Activated CD4-positive, CD25-positive, alpha-beta regulatory T cell treated with anti-CD3 and anti-CD28 coated beads, Interleukin-2, amount 50 U/mL, for 16 hours (primary cell): ENCODE results near the gene TGIF2.
"Not testable (repeated sequence)": the region's sequence is repeated elsewhere in the genome, so short reads cannot be mapped to it uniquely, and the experiment has no call there.

ENCODE experiments used
- DNase-seq: peaks from one replicate; pipeline ENCODE4 v3.0.0-alpha.2; 2020; ENCODE audit warnings: low read depth, low spot score

The TGIF2 gene

GRCh38 chr20:36547186-36548005, 26.0 kb upstream of the TGIF2 start:
- no peak for DNase-seq

GRCh38 chr20:36548006-36548315, 25.4 kb upstream of the TGIF2 start:
- DNase-seq: no peak

GRCh38 chr20:36548704-36549627, 24.4 kb upstream of the TGIF2 start:
- no peak for DNase-seq

GRCh38 chr20:36549628-36549941, 23.8 kb upstream of the TGIF2 start:
- no peak for DNase-seq

DNA sequence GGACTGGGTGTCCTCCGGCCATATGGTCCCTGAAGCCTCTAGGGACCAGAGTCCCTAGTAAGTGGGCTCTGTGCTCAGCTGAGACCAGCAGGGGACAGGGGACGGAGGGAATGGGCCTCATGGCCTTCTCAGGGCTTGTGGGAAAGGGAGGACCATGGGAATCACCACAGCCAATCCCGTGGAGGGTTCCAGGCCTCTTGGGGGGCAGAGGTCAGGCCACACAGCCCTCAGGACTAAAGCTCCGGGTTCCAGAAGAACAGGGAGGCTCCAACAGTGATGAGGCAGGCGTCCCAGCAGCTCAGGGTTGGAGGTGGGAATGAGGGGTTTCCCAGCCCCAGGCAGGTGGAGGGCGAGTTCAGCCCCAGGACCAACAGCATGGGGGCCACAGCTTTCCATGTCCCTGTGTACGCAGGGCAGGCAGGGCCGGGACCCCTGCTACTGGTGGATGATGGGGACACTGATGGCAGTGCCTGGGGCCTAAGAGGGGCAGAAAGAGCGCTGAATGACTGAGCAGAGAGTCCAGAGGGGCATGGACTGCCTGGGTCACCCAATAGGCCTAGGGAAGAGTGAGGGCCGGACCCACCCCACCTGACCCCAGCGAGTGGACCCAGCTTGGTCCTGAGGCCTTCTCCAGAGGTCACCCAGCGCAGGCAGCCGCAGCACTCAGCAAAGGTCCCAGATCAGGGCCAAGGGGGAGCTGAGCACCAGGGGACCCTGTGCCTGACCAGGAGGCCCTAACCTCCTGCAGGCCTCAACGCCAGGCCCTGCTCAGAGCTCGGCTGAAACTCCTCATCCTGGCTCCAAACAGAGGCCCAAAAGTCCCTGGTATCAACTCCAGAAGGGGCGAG, 23.2 kb upstream of the TGIF2 start:
- DNase-seq: no peak

GRCh38 chr20:36550790-36551299, 22.6 kb upstream of the TGIF2 start:
- DNase-seq: no peak

- no peak for DNase-seq
Observed at GRCh38 chr20:36555248-36555647, 18.1 kb upstream of the TGIF2 start.

DNA sequence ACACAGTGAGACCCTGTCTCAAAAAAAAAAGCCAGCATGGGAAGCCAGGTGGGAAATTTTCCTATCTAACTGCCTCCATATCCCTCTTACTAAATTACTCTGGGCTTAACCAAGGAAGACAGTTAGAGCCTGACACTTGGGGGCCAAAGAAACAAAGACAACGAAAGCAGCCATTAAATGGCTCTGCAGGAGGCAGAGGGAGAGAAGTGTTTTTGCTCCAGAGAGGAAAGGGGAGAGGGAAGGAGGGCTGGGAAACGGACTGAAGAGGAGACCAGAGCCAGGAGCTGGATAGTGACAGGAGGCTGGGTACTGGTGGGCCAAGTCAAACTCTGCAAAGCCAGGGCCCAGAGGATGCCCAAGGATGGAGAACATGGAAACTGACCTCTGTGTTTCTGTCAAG, 10.7 kb upstream of the TGIF2 start:
- DNase-seq: no peak

- no peak for DNase-seq
Observed at GRCh38 chr20:36563374-36563773, 10.0 kb upstream of the TGIF2 start.

DNA sequence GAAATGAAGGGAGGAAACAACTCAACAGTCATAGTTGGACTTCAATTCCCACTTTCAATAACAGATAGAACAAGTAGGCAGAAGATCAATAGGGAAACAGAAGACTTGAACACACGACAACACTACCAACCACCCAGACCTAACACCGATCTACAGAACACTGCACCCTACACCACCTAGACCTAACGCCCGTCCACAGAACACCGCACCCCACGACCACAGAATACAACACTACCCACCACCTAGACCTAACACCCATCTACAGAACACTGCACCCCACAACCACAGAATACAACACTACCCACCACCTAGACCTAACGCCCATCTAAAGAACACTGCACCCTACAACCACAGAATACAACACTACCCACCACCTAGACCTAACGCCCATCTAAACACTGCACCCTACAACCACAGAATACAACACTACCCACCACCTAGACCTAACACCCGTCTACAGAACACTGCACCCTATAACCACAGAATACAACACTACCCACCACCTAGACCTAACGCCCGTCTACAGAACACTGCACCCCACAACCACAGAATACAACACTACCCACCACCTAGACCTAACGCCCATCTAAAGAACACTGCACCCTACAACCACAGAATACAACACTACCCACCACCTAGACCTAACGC, 9.2 kb upstream of the TGIF2 start:
- not testable (repeated sequence) for DNase-seq

GRCh38 chr20:36564726-36565121, 8.7 kb upstream of the TGIF2 start:
- DNase-seq: not testable (repeated sequence)

DNA sequence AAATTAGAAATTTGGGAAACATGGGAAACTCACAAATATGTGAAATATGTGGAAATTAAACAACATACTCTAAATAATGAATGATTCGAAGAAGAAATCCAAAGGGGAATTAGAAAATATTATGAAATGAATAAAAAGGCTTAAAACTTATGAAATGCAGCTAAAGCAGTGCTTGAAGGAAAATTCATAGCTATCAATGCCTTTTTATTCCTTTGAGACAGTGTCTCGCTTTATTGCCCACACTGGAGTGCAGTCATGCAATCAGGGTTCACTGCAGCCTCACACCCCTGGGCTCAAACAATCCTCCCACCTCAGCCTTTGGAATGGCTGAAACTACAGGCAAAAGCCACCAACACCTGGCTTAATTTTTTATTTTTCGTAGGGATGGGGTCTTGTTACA, 7.9 kb upstream of the TGIF2 start:
- no peak for DNase-seq

DNA sequence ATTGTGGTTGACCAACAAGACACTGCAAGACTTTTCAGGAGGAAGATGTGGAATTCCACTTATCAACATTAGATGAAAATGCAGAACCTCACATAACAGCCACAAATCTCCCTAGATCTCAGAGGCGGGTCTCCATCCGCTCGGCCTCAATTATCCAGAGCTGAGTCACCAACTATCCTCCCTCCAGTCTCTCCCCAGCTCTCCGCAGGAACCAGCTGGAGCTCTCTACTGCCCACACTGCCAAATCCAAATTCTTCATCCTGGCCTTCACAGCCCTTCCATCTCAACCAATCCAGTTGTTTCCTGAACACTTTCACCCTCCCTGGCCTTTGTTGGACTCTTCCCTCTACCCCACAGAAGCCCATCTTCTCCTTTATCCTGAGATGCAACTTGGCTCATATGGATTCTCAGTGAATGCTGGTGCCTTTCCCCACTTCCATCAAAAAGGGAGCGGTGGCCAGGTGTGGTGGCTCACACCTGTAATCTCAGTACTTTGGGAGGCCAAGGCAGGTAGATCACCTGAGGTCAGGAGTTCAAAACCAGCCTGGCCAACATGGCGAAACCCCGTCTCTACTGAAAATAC, 3.5 kb upstream of the TGIF2 start:
- no peak for DNase-seq

GRCh38 chr20:36571564-36572504, 1.6 kb upstream of the TGIF2 start:
- DNase-seq: no peak

DNA sequence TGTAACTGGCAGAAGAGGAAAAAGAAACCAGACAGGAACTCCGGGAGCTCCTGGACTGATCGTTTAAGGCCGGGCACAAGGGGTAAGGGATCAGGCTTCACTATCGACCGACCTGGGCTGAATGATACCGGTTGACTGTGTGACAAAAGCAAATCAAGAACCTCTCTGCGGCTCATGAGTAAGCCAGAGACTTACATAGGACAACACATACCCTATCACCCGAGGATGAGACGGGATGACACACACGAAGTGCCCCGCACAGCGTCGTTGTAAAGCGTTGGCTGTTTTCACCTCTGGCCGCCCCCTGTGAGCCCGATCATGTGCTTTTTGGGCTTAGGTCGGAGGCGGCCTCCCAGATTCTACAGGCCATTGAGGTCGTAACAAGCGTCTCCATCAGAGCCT, 695 bp upstream of the TGIF2 start:
- peak; percentile 61 for DNase-seq

GRCh38 chr20:36573798-36574365, 485 bp downstream of the TGIF2 start:
- DNase-seq: no peak

DNA sequence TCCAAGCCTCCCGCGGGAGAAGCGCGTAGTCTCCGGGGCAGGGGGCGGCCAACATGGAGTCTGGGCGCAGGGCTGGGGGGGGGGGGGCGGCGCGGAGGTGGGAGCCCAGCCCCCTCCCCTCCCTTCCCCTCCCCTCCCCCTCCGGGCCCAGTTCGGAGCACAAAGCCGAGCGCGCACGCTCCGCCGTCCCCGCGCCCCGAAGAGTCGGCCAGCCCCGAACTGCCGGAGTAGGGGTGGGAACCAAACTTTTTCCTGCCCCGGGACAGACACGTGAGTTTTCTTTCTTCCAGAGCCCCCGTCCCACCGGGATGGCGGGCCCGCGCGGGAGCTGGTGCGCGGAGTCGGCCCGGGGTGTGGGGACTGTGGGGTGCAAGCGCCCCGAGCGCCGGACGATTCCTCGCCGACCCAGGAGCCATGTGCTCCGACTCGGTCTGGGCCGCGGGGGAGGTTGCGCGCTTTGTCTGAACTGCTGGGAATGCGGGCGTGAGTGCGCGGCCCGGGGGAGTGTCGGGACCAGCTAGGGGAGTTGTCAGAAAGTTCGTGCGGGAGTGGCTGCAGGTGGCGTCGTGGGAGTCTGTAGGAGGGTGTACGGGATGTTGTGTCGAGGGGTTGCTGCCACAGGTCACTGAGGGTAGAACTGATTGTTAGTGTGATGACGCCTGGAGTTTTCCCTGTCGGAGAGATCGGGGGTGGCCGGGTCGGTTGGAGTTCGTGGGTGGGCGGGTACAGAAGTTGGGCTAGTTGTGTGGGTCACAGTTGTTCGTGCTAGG, 1.2 kb downstream of the TGIF2 start:
- no peak for DNase-seq

DNA sequence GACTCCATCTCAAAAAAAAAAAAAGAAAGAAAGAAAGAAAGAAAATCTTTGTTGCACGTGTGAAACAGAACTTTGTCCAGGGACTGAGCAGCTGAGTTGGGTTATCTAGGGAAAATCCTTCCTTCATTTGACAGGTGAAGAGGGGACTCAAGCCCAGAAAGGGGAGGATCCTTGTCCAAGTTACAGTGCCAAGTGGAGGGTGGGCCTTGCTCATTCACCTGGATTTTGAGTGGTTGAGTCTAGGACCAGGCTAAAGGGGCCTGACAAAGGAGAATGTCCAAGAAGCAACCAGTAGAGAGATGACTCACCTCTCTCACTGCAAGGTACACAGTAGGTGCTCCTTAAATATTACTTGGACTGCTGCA, 2.7 kb downstream of the TGIF2 start:
- DNase-seq: no peak
